Activated gamma-delta T cell treated with anti-CD3 and anti-CD28 coated beads, Interleukin-2, amount 50 U/mL, for 16 hours (primary cell): ENCODE results near the gene PALM.

Source experiments
- DNase-seq: peaks from one replicate; pipeline ENCODE4 v3.0.0-alpha.2; 2020; ENCODE audit warnings: low read depth

The PALM gene

GRCh38 chr19:782878-783668 is 74.3 kb downstream of the PALM start:
- no peak for DNase-seq

- DNase-seq: no peak
Measured at GRCh38 chr19:784541-784940, 75.8 kb downstream of the PALM start.

- DNase-seq: no peak
Measured at GRCh38 chr19:787536-787935, 78.8 kb downstream of the PALM start.

GRCh38 chr19:788686-788982 is 79.9 kb downstream of the PALM start:
- no peak for DNase-seq

- no peak for DNase-seq
Measured at GRCh38 chr19:788983-789700, 80.4 kb downstream of the PALM start.

GRCh38 chr19:789701-790060 is 80.9 kb downstream of the PALM start:
- no peak for DNase-seq

- no peak for DNase-seq
Measured at GRCh38 chr19:791007-791566, 82.4 kb downstream of the PALM start.

- DNase-seq: no peak
Measured at GRCh38 chr19:791567-792305, 83.0 kb downstream of the PALM start.

- no peak for DNase-seq
Measured at GRCh38 chr19:792306-792885, 83.7 kb downstream of the PALM start.

GRCh38 chr19:793806-794205 is 85.1 kb downstream of the PALM start:
- no peak for DNase-seq

GRCh38 chr19:795073-795611 is 86.4 kb downstream of the PALM start:
- DNase-seq: no peak

GRCh38 chr19:795691-796581 is 87.2 kb downstream of the PALM start:
- DNase-seq: no peak

- peak; percentile 99 for DNase-seq
Measured at GRCh38 chr19:796692-797527, 88.2 kb downstream of the PALM start, which contains the start of gene PTBP1. Gene PTBP1 (plus strand): TSS chr19:797452. CDS start chr19:797498, 46 bp downstream.
